Epithelial cell of esophagus (primary cell): ENCODE results near the gene DCTPP1.

Experiments used
- DNase-seq: peaks from one replicate; pipeline ENCODE4 v3.0.0; 2010; ENCODE audit warnings: low read depth
- H3K4me3 ChIP-seq: 2 replicates; pipeline ENCODE4 v1.5.1; 2011; ENCODE audit warnings: mild to moderate bottlenecking, low read length, control low read depth
- TF ChIP-seq, protein P1 (sequence below): IDR thresholded peaks from 2 replicates; pipeline ENCODE4 v1.5.1; 2011; ENCODE audit warnings: low read depth, mild to moderate bottlenecking, low read length, control low read depth, inconsistent platforms; ENCODE audit not compliant: insufficient read depth; ENCODE audit errors: missing control alignments

Gene DCTPP1

DNA sequence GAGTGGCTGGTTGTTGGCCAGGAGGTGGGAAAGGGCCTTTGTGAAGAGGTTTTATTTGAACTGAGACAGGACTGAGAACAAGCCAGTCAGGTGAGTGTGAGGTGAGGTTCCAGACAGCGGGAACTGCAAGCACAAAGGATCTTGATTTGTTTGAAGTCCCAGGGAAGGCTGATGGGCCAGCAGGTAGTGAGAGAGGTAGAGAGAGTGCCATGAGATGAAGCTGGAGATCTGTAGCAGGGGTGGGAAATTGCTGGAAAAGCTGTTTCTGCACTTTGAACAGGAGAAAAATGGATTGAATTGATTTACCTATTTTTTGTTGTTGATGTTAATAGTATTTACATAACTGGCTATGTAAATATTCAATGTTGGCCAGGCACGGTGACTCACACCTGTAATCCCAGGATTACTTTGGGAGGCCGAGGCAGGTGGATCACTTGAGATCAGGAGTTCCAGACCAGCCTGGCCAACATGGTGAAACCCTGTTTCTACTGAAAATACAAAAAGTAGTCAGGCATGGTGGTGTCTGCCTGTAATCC lies 7.7 kb upstream of the DCTPP1 start:
- no peak for DNase-seq
- TF ChIP-seq, protein P1, sequence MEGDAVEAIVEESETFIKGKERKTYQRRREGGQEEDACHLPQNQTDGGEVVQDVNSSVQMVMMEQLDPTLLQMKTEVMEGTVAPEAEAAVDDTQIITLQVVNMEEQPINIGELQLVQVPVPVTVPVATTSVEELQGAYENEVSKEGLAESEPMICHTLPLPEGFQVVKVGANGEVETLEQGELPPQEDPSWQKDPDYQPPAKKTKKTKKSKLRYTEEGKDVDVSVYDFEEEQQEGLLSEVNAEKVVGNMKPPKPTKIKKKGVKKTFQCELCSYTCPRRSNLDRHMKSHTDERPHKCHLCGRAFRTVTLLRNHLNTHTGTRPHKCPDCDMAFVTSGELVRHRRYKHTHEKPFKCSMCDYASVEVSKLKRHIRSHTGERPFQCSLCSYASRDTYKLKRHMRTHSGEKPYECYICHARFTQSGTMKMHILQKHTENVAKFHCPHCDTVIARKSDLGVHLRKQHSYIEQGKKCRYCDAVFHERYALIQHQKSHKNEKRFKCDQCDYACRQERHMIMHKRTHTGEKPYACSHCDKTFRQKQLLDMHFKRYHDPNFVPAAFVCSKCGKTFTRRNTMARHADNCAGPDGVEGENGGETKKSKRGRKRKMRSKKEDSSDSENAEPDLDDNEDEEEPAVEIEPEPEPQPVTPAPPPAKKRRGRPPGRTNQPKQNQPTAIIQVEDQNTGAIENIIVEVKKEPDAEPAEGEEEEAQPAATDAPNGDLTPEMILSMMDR: no peak
- no peak overlapping the region for H3K4me3 ChIP-seq

DNA sequence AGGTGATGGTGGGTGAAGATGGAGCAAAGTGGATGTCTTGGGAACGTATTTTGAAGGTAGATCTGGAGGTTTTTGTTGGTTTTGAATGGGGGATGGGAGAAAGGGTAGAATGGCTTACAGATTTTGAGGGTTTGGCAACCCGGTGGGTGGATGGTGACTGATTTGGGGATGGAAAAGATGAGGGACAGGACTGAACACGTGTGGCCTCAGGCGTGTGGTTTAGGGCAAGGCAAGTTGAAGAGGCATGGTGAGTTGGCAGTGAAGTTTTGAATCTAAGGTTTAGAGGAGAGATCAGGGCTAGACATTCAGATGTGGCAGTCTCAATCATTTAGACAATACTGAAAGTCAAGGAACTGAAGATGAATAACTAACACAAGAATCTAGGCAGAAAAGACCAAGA lies 5.0 kb upstream of the DCTPP1 start:
- TF ChIP-seq, protein P1: no peak
- DNase-seq: peak; percentile 67

DNA sequence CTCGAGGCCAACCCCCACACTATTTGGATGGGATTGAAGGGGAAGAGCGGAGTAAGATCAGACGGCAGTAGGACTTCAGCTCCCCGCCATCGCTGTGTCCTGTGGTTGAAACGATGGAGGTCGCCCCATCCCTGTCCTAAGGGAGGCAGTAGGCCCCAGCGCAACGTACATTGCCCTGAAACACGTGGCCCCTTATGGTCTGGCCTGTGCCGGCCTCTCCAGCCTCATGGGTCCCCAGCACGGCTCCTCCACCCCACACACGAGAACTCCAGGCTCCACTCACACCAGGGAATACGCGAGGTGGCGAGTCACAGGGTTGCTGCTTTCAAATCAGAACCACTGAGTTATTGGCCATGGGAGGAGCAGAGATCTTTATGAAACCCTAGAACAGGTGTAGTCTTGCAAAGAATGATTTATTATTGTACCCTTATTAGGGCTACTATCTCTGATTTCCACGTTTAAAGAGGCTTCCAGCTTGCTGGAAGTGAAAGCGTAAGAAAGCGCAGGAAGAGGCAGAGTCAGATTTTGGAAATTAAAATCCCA lies 669 bp upstream of the DCTPP1 start:
- TF ChIP-seq, protein P1: no peak
- no peak for DNase-seq
- no peak overlapping the region for H3K4me3 ChIP-seq

More for the DNA sequence above, 5.0 kb upstream of the DCTPP1 start:
- no peak overlapping the region for H3K4me3 ChIP-seq

DNA sequence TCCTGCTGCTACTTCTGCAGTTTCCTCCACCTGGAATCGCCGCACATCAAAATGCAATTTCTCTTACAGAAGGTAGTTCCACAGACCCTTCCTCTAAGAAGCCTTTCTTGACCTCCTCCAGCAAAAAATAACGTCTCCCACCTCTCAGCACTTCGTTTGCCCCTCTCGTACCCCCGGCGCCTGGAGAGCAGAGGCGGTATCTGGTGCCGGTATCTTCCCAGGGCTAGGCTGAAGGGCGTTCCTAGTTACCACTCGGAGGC lies 482 bp downstream of the DCTPP1 start:
- no peak for DNase-seq
- H3K4me3 ChIP-seq: peak overlapping the region; percentile 82
- TF ChIP-seq, protein P1: no peak

DNA sequence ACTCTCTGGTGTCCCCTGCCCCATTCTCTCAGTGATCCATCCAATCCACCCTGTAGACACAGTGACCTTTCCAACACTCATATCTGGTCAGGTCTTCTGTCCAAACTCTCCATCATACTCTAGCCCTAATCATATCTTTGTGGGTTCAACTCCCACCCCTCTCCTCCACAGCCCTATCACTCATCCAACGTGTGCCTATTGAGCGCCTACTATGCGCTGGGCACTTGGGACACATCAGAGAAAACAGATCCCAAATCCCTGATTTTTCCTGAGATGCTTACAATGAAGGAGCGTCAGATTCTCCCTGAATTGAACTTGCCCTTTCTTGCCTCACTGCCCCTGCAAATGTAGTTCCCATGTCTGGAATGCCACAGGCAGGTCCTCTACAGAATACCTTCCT lies 1.8 kb downstream of the DCTPP1 start:
- TF ChIP-seq, protein P1: no peak
- H3K4me3 ChIP-seq: no peak overlapping the region
- no peak for DNase-seq

DNA sequence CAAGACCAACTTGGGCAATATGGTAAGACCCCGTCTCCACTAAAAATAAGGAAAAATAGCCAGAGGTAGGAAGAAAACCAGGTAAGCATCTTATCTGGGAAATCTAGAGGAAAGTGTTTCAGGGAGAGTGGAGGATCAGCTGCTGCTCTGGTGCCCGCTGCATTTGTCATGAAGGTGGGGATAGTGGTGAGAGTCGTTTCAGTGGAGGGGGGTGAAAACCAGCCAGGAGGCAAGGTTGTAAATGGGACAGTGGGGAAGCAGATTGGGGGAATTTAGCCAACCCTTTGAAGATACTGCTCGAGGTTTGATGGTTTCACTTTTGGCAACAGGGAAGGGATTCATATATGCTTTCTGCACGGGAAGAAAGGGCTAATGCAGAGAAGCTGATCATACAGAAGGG lies 8.8 kb downstream of the DCTPP1 start:
- TF ChIP-seq, protein P1: no peak

More for the DNA sequence above, 8.8 kb downstream of the DCTPP1 start:
- DNase-seq: no peak
- H3K4me3 ChIP-seq: no peak overlapping the region
